Uterus (tissue), 2 donors: ENCODE measurements around the gene SLC38A10.

Experiments
- CTCF ChIP-seq, 4 experiments: fragments of 200-600 bp in 2 of 4; fragments of 450-650 bp in 2 of 4; sonication (generic) in 2 of 4; IDR thresholded peaks; one replicate each; pipeline ENCODE4 v1.5.1; 2016 to 2019; ENCODE audit warnings: antibody characterized with exemption in 4 of 4, mild to moderate bottlenecking in 2 of 4, moderate library complexity in 1 of 4
- POLR2A ChIP-seq, 2 donors: fragments of 450-650 bp; IDR thresholded peaks; one replicate each; pipeline ENCODE4 v1.6.1; 2016; ENCODE audit warnings: antibody characterized with exemption in 2 of 2, mild to moderate bottlenecking in 1 of 2, moderate library complexity in 1 of 2

DNA sequence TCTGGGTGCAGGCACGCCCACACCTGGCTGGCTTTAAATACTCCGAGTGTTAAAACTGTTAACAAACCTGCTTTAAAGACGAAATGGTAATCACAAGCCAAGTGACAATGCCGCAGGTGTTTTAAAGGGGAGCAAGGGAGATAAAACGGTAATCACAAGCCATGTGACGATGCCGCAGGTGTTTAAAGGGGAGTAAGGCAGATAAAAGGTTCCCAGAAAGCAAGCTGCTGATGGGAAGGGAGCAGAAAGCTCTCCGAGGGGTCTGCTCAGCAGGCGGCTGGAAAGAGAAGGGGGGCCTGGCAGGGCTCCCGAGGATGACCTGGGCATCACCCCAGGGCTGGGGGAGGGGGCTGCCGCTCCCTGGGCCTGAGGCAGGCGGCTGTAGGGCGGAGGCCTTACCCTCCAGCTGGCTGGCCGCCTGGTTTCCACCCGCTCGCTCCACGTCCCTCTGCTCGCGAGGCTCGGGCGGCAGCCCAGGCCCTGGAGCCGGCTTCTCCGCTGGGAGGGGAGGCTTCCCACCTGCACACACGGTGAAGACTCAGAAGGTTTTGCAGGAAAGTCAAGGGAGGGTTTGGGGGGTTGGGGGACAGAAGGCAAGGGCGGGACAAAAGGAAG, 43.9 kb downstream of the SLC38A10 start:
- TF ChIP-seq POLR2A (IDR thresholded peaks at IDR 0.05) (no peak), CTCF (IDR thresholded peaks at IDR 0.05) (no peak)
